Pulmonary artery endothelial cell (primary cell): ENCODE measurements around the gene SLC10A2. TPM values are rescaled to one million over a fixed set of nuclear protein-coding genes. Genes with fewer than 3 reads are reported as not detected.
"Not testable (repeated sequence)": the region's sequence is repeated elsewhere in the genome, so short reads cannot be mapped to it uniquely, and the experiment has no call there.

ENCODE experiments used
- DNase-seq: peaks from one replicate; pipeline ENCODE4 v3.0.0-alpha.2; 2011; ENCODE audit warnings: low read depth, low spot score
- total RNA-seq: library from RNA; depleted of rRNA; stranded (reverse); fragments of >200 nt; gene quantifications from 2 replicates; pipeline ENCODE4 v1.2.3, GENCODE V29; 2014

The SLC10A2 gene, protein sequence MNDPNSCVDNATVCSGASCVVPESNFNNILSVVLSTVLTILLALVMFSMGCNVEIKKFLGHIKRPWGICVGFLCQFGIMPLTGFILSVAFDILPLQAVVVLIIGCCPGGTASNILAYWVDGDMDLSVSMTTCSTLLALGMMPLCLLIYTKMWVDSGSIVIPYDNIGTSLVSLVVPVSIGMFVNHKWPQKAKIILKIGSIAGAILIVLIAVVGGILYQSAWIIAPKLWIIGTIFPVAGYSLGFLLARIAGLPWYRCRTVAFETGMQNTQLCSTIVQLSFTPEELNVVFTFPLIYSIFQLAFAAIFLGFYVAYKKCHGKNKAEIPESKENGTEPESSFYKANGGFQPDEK
- total RNA-seq: not detected in 2 replicates

DNA sequence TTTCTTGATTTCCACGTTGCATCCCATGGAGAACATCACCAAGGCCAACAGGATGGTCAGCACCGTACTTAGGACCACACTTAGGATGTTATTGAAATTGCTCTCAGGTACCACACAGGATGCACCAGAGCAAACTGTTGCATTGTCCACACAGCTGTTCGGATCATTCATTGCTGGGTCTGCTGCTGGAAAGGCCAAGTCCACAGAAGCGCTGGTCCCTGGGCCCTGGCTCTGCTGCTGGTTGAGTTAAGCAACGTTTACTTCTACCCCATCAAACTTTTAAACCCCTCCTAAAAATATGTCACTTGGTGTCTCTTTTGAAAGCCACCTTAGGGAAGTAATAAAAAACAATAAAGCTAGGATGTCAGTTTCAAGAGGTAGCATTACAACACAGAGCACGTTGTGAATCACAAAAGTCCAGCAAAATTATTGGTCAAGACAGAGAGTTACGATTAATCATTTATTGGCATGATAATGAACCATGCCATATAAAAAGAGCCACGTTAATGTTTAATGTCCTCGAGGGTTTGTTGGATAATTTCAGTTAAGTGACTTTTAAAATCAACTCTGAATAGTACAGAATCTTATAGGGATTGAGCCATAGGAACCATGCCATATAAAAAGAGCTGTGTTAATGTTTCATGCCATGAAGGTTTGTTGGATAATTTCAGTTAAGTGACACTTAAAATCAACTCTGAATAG, at the start of gene SLC10A2:
TSS of gene SLC10A2 (minus strand) at position 339 of the 702 bp plus-strand sequence. CDS start at position 171, 168 bp downstream.
- DNase-seq: no peak

DNA sequence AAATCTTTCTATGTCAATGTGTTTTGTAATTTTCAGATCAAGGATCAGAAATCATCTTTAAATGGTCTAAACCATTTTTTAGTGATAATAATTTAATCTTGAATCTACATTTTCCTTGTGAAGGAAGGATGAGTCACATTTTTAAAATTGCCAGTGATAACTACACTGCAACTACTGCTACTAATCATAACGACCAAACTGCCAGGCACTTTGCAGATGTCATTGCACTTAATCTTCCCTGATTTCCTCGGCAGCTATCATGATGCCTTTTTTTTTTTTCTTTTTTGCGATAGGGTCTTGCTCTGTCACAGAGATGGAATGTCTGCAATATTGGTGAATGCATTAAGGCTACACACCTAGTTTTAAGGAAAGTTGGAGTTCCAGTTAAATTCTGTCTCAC, 41.4 kb upstream of the SLC10A2 start:
- DNase-seq: no peak

DNA sequence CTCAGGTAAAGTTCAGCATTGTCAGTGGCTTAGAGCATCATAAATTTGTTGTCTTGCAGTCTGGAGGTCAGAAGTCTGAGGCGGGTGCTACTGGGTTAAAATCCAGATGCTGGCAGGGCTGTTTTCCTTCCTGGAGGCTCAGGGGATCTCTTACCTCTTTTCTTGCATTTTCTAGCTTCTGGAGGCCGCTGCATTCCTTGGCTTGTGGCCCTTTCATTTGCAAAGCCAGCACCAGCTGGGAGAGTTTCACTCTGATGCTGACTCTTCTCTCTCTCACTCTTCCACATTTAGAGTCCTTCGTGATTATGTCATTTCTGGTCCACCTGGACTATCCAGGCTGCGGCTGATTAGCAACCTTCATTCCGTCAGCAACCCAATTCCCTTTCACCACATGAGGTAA, 38.1 kb upstream of the SLC10A2 start:
- DNase-seq: no peak

DNA sequence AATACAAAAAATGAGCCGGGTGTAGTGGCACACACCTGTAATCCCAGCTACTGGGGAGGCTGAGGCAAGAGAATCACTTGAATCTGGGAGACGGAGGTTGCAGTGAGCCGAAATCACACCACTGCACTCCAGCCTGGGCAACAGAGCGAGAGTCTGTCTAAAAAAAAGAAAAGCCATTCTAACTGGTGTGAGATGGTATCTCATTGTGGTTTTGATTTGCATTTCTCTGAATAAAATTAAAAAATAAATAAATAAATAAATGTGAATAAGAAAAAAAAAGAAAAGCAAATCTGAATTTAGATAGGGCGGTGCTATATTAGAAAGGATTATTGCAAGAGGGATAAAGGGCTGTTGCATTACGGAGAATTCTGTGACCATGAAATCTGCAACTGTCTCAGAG, 37.2 kb upstream of the SLC10A2 start:
- DNase-seq: not testable (repeated sequence)

DNA sequence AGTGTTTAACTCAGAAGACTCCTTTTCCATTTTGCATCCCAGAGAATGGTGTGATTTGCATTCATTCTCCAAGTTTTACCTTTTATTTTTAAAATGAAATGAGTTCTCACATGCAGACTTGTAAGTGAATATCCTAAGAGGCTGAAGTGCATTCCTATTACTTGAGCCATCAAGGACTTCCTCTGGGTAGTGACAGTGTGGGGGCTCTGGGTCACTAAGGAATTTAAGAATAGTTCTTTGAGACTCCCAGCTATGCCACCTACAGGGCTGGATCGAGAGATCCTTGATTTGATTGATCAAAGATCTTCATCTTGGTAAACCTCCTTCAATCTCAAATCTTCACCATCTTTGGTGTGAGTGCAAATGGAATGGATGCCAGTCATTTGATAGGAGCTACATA, 36.3 kb upstream of the SLC10A2 start:
- no peak for DNase-seq

DNA sequence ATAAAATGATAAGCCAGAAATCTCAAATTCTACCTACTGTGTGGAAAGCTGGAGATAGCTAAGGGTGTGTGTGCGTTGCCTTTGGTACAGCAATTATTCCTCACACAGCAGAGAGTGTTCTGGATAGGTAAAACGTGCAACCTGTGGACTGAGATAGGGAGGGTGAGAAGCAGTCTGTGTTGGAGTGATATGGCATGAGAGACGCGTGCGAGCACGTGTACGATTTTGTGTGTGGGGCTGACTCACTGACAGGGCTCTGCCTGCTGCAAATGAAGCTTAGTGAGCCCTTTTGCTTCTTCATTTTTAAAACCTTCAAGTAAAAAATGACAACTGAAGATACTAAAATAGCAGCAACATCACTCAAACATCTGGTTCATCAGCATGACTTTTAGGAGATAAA, 35.7 kb upstream of the SLC10A2 start:
- no peak for DNase-seq

DNA sequence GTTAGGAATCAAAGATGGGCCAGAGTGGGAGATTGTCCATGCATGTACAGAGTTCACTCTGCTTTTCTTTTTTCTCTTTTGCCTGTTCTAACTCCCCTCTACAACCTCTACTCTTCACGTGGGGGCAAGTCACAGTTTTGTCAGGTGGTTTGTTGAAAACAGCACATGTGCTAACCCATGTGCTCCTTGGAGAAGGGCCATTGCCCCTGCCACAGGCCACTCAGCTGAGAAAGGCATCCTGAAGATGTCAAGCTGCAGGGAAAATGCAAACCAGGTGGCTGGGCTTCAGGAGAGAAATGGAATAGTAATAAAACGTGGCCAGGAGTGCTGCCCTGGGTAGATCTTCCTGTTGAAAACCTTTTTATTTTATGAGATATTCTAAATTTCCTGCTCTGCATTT, 35.3 kb upstream of the SLC10A2 start:
- no peak for DNase-seq

DNA sequence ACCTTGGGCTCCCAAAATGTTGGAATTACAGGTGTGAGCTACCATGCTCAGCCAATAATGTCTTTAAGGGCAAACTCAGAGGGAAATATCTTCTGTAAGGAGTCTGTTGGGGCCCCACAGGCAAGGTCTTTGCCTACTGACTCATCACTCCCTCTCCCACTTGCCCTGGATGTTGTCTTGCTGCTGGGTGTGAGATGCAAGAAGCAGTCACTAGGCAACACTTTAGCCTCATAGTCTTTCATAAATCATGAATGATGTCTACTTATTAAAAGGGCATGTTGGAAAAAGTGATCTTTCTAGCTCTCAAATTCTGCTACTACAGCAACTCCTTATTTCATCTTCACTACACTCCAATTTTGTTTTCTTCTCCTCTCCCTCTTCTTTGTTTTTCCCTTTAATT, 34.6 kb upstream of the SLC10A2 start:
- no peak for DNase-seq

DNA sequence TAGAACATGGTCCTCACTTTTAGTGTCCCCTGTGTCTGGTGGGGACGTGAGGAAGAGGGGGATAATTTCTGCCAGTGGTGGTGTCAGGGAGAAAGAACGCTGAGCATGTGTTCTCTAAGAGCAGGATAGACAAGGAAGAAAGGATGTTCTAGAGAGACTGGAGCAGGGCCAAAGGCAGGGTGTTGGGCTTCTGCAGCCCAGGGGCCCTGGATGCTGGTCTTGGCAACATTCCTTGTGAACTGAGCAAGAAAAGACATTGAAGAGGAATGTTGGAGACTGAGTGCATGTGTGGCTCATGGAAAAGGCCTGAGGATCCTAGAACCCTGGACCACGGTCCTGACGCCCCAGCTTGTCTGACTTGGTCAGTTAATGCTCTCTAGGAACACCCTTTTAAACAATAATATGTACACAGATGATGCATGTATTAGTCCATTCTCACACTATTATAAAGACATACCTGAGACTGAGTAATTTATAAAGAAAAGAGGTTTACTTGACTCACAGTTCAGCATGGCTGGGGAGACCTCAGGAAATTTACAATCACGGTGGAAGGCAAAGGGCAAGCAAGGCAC, 33.6 kb upstream of the SLC10A2 start:
- no peak for DNase-seq

DNA sequence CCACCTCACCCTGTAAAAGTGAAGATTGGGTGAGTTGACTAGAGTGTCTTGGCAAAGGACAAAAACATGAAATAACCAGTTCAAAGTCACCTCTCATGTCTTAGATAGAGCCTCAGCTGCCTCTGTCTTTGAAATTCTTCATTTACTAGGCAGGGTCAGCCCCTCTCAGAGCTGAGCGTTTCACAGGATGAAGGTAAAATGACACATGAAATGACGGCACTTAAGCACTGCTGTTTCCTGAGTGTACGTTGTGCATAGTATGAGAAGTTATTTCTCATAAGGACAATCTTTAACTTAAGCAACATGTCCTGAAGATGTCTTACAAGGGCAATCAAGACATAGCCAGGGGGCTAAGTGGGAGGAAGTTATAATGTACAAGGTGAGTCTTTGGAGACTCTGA, 32.3 kb upstream of the SLC10A2 start:
- no peak for DNase-seq

DNA sequence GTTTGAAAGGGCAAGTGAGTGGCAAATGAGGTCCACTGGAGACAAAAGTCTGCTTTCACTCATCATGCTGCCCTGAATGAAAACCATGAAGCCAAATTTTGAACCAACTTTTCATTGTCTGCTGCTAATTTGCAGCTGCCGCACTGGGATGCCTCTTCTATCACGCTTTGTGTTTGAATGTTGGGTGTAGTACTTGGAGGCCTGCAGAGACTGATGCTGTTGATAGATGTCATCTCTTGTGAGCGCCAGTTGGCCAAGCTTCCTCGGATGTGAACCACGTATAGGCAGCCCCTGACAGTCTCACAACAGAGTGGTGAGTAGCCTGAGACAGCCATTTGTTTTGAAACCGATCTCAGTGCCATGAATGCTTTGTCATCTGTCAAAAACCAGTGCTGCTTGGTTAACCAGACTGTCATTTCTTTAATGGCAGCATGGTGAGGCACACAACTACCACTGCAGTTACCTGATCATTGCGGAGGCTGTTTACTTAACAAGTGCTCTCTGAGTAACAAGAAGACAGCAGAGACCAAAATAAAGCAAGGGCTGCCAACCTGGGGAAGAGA, 31.2 kb upstream of the SLC10A2 start:
- DNase-seq: no peak

DNA sequence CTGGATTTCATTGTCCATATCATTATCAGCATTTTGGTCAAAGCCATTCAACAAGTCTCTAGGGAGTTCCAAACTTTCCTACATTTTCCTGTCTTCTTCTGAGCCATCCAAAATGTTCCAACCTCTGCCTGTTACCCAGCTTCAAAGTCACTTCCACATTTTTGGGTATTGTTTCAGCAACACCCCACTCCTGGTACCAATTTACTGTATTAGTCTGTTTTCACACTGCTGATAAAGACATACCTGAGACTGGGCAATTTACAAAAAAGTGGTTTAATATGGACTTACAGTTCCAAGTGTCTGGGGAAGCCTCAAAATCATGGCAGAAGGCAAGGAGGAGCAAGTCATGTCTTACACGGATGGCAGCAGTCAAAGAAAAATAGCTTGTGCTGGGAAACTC, 27.4 kb upstream of the SLC10A2 start:
- not testable (repeated sequence) for DNase-seq

DNA sequence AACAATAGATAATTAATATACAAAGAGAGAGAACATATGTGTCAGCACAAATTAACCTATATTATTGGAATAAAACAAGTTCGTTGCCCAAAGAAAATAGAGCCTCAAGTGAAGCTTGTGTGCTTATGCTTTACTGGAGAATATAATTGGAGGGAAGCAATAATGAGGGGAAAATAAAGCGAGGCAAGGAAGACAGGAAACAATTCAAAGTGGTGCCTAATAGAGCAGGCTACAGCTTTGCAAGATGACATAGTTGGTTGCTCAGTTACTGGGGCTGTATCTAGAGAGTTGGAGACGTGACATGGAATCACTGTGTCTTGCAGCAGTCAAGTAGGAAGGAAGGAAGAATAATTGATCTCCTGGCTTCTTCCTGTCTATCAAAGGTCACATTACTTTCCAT, 21.1 kb upstream of the SLC10A2 start:
- no peak for DNase-seq

DNA sequence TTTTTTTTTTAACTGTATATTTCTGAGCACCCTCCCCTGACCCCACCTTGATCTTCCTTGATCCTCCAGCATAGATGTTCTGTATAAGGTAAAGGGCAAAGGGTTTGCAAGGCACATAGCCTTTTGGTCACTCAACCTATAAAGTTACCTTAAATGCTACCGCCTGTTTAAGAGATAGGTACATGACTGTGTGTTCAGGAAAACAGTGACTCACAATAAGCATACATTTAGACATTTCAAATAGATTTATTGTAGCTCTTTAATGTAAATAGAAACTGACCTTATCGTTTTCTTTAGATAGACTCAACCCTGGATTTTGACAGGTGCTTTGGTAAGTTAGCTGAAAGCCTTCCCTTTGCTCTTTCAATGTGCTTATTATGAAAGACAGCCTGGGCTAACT, 15.2 kb upstream of the SLC10A2 start:
- DNase-seq: no peak

DNA sequence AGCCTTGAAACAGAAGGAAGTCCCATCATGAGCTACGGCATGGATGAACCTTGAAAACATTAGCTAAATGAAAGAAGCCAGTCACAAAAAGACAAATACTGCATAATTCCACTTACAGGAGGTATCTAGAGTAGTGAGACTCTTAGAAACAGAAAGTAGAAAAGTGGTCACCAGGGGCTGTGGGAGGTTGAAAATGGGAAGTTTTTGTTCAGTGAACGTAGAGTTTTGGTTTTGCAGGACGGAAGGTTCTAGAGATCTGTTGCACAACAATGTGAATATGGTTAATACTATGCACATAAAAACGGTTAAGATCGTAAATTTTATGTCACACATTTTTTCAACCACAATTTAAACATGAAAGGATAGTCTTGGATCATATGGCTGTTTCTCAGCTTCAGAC, 11.9 kb upstream of the SLC10A2 start:
- no peak for DNase-seq

DNA sequence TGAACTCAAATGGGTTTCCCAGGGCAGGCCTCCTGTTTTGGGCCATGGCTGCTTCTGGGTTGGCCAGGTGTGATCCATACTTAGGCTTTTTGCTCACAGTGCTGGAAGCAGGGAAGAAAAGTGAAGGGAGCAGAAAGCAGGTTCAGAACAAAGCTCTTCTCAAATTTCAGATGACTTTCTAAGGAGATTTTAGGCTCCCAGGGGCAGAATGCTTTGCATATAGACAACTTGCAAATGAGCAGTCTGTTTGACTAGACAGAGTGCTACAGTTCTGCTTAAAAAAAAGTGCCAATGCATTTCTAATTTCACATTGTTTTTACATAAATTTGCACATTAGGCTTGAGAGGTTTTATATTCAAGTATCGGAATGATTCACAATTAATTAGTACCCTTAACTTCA, 2.6 kb upstream of the SLC10A2 start:
- no peak for DNase-seq

DNA sequence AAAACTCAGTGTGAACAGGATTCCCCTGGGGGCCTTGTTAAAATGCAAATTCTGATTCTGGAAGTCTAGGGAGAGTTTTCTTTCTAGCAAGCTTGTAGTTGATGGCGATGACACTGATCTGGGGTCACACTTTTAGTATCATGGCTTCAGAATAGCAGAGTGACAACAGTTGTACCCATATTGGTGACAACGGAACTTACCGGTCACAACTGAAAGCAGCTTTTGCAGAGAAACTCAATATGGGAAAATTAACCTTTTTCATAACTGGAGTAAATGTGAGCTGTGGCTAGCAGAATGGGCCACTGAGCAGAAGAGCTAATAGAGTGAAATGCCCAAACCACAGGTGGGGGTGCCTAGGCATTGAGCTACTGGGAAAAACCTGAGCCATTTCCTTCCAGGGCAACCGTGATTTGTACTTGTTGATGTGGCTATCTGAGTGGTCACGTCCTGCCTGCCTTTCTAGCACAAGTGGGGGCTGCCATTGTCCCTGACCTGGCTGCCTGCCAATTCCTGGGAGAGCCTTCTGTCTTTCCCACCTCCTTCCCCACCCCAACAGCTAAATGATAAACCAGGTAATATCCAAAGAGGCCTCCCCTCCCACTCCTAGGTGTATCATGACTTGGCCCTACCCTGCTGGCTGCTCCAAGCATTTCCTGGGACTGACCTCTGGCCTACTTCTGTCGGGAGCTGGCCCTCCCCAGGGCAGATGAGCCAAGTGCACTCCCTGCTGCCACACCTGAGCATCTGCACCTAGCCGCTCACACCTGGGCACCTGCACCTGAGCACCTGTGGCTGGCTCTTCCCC, 1.7 kb upstream of the SLC10A2 start:
- DNase-seq: no peak

DNA sequence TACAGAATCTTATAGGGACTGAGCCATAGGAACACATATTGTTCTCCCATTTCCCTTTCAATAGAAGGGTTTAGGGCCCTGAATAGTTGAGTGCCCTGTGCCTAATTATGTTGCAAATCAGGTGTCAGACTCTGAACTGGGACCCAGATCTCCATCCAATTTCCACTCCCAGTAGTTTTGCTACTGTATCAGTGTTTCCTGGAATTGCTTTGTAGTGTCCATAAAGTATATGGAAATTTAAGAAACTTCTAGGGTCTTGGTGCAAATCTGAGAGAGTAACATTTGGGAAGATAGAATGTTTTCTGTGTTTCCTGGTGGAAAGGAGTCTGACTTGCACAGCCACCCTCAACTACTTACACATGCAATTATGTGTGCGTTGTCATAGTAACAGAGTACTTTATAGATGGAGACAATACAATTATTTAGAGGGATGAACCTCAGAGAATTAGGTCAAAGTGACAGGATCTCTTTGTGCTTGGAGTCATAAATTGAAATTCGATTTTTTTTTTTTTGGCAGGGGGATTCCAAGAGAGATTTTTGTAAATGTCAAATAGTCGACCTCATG, 646 bp upstream of the SLC10A2 start:
- no peak for DNase-seq

DNA sequence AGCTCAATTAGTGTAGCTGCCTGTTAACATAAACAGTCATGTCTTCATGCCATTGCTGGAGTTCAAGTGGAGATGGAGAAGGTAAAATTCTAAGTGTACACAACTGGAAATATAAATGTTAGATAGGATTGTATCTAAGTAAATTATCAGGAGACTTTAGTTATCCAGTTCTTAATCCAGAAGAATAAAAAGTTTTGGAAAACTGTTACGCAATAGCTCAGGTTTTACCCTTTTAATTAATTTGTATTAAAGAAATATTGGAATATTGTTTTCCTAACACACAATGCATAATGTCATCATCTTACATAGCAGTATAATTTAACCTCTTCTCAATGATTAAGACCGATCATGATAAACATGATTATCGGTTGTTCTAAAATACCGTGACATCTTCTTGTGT, 2.8 kb downstream of the SLC10A2 start:
- DNase-seq: no peak

DNA sequence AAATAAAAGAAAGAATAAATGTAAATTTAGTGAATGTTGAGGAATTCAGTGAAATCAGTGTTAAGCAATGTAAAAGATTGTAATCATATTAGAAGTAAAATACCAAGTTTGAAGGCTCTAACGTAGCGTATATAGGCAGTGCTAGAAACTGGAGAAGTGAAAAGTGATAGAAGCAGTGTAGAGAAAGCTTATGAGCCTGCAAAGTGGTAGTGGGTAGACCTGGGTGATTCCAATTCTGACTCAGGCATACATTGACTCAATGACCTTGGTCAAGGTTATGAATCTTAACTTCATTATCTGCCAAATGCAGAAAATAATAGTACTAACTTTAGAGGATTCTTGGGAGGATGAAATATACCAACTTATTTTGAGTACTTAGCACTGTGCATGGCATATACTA, 4.1 kb downstream of the SLC10A2 start:
- DNase-seq: no peak

DNA sequence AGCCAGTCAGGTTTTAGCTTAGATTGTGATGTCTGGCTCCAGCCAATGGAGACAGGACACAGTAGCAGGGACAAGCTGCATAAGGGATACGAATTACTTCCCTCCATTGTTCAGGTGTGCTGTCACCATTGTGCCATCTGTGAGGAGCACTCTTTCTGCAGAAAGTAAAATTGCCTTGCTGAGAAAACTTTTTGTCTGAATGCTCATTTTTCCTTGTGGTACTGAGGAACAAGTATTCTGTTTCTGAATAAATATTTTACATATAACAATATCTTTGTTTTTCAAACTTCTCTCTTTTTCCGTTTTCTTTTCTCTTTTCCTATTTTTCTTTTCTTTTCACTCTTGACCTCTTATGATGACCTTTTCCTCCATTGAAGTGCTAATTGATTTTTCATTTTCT, 10.2 kb downstream of the SLC10A2 start:
- DNase-seq: no peak
